Ascending aorta (tissue), 2 donors: ENCODE measurements around the gene PPP1R2C. TPM values are rescaled to one million over a fixed set of nuclear protein-coding genes. Genes with fewer than 3 reads are reported as not detected.

Experiments used
- DNase-seq, 2 donors: peaks; one replicate each; pipeline ENCODE4 v3.0.0-alpha.2; 2019; ENCODE audit warnings: low spot score in 2 of 2
- H3K27ac ChIP-seq, 2 donors: fragments of 200-600 bp; sonication (generic); one replicate each; pipeline ENCODE4 v1.5.1; 2016 to 2017; ENCODE audit warnings: mild to moderate bottlenecking in 1 of 2
- H3K27me3 ChIP-seq: fragments of 200-600 bp; sonication (generic); one replicate; pipeline ENCODE4 v1.5.1; 2017
- H3K36me3 ChIP-seq, 2 donors: fragments of 200-600 bp; sonication (generic); one replicate each; pipeline ENCODE4 v1.5.1; 2016
- H3K4me1 ChIP-seq, 2 donors: fragments of 200-600 bp; sonication (generic); one replicate each; pipeline ENCODE4 v1.5.1; 2016 to 2017; ENCODE audit warnings: mild to moderate bottlenecking in 1 of 2
- H3K4me3 ChIP-seq, 2 donors: fragments of 200-600 bp; sonication (generic); one replicate each; pipeline ENCODE4 v1.5.1; 2016 to 2017; ENCODE audit warnings: mild to moderate bottlenecking in 1 of 2
- H3K9me3 ChIP-seq, 2 donors: fragments of 200-600 bp; sonication (generic); one replicate each; pipeline ENCODE4 v1.5.1; 2016
- intact Hi-C: fragments of 100-400 bp; cut with DNase I; formaldehyde crosslinking; loops from one replicate; pipeline ENCODE4 v1.15.1; 2023
- total RNA-seq: library from RNA; depleted of rRNA; stranded (reverse); fragments of >200 nt; gene quantifications from one replicate; pipeline ENCODE4 v1.1.0, GENCODE V29; 2016
- TF ChIP-seq, protein P1 (sequence below), 3 experiments: fragments of 200-600 bp in 2 of 3; fragments of 450-650 bp in 1 of 3; sonication (generic) in 2 of 3; IDR thresholded peaks; one replicate each; pipeline ENCODE4 v1.5.1; 2016 to 2019; ENCODE audit warnings: antibody characterized with exemption in 3 of 3, mild to moderate bottlenecking in 1 of 3, moderate library complexity in 1 of 3

The PPP1R2C gene
- not detected for total RNA-seq

DNA sequence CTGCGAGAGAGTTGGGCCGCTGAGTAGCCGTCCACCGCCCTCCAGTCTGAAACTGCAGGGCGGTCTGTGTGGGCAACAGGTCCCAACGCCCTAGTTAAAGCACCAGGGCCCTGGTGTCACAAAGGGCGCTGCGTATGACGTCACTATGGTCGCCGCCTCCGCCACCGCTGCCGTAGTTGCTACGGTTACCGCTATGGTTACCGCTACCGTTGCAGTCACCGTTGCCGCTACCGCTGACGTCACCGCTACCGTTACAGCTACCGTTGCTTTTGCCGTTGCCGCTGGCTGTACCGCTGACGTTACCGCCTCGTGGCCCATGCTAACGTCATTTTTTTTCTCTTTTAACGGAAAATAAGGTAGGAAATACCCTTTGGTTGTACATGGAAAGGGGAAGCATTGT, at the start of gene PPP1R2C:
TSS of gene PPP1R2C (minus strand) at position 68 of the 400 bp plus-strand sequence. CDS start 84 bp downstream, outside the sequence.
- DNase-seq, result no peak
- Histone ChIP-seq H3K9me3 (no peaks in the 10 kb centered on the region), H3K27me3 (no peaks in the 10 kb centered on the region), H3K4me3 (no peak within 1 kb of the TSS), H3K4me1 (no peaks in the 10 kb centered on the region), H3K27ac (no peak within 1 kb of the TSS), H3K36me3 (no peaks in the 10 kb centered on the region)
- TF ChIP-seq, protein P1, sequence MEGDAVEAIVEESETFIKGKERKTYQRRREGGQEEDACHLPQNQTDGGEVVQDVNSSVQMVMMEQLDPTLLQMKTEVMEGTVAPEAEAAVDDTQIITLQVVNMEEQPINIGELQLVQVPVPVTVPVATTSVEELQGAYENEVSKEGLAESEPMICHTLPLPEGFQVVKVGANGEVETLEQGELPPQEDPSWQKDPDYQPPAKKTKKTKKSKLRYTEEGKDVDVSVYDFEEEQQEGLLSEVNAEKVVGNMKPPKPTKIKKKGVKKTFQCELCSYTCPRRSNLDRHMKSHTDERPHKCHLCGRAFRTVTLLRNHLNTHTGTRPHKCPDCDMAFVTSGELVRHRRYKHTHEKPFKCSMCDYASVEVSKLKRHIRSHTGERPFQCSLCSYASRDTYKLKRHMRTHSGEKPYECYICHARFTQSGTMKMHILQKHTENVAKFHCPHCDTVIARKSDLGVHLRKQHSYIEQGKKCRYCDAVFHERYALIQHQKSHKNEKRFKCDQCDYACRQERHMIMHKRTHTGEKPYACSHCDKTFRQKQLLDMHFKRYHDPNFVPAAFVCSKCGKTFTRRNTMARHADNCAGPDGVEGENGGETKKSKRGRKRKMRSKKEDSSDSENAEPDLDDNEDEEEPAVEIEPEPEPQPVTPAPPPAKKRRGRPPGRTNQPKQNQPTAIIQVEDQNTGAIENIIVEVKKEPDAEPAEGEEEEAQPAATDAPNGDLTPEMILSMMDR (IDR thresholded peaks at IDR 0.05), result no peak
- intact Hi-C loops, result no loop called here

DNA sequence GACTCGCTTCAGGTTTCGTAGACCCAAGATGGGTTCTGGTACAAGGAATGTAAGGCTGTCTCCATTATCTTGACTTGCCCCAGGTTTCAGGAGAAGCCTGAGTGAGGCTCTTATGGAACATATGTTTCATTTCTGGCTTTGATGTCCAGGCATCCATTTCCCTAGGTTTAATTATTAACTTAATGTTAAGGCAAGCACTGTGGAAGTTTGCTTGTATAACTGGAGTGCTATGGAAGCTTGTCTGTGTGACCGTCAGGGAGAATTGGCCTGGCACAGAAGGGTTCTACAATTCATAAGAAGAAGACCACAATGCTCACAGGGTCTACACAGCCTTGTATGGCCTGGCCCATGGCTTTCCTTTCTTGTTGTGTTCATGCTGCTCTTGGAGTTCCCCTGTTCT, 47.2 kb upstream of the PPP1R2C start:
- H3K9me3 ChIP-seq, result no peaks in the 10 kb centered on the region
- no peaks in the 10 kb centered on the region for H3K4me1 ChIP-seq
- no peaks in the 10 kb centered on the region for H3K27me3 ChIP-seq
- no peak for DNase-seq
- H3K27ac ChIP-seq, result no peak overlapping the region
- H3K4me3 ChIP-seq, result no peak overlapping the region
- H3K36me3 ChIP-seq, result no peaks in the 10 kb centered on the region
- TF ChIP-seq, protein P1 (IDR thresholded peaks at IDR 0.05), result no peak
- intact Hi-C loops, result no loop called here

DNA sequence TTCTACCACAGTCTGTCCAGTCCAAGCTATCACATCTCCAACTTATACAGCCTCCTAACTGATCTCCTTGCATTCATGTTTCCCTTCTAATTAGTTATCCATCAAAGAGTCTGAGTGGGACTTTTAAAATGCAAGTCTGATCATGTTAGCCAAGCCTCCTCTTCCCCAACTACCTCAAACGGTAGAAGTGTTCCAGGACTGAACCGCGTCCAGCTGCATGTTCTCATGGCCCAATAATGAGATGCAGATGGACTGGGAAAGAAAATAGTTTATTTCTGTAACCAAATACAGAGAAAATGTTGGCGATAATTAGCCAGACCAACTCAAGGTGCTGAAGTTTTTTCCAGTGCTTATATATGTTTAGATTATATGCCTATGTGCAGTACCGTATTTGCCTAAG, 46.6 kb upstream of the PPP1R2C start:
- DNase-seq, result no peak
- intact Hi-C loops, result no loop called here

DNA sequence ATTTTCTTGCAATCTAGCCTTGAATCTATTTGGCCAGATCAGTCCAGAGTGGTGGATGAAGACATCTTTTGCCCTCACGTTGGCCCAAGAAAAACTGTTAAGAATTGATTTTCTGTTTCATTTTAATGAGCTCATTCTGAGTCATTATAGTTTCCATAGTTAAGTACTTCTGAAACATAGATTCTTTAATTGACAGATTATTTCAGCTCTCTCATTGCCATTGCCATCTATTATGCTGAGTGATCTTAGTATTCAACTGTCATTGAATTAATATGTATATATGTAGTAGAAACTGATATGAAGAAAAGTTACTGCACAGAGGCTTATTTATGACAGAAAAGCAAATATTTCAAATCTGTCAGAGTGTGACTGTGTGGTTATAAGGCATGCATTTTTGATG, 45.5 kb upstream of the PPP1R2C start:
- H3K27ac ChIP-seq, result no peak overlapping the region
- TF ChIP-seq, protein P1 (IDR thresholded peaks at IDR 0.05), result no peak
- H3K27me3 ChIP-seq, result no peaks in the 10 kb centered on the region
- no peaks in the 10 kb centered on the region for H3K36me3 ChIP-seq
- no peaks in the 10 kb centered on the region for H3K4me1 ChIP-seq
- peaks cover 0 to 3% of the 10 kb centered on the region in 2 donors for H3K9me3 ChIP-seq
- intact Hi-C loops, result no loop called here
- H3K4me3 ChIP-seq, result no peak overlapping the region
- no peak for DNase-seq

More for the DNA sequence above, 46.6 kb upstream of the PPP1R2C start:
- Histone ChIP-seq H3K9me3 (no peaks in the 10 kb centered on the region), H3K27ac (no peak overlapping the region), H3K27me3 (no peaks in the 10 kb centered on the region), H3K36me3 (no peaks in the 10 kb centered on the region), H3K4me3 (no peak overlapping the region), H3K4me1 (no peaks in the 10 kb centered on the region)
- TF ChIP-seq, protein P1 (IDR thresholded peaks at IDR 0.05), result no peak

DNA sequence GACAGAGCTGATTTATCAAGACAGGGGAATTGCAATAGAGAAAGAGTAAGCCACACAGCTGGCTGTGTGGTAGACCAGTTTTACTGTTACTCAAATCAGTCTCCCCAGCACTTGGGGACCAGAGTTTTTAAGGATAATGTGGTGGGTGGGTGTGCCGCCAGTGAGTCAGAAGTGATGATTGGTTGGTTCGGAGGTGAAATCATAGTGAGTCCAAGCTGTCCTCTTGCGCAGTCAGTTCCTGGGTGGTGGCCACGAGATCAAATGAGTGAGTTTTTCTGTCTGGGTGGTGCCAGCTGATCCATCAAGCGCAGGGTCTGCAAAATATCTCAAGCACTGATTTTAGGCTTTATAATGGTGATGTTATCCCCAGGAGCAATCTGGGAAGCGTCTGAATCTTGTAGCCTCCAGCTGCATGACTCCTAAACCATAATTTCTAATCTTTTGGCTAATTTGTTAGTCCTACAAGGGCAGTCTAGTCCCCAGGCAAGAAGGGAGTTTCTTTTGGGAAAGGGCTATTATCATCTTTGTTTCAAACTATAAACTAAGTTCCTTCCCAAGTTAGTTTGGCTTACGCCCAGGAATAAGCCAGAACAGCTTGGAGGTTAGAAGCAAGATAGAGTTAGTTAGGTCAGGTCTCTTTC, 44.0 kb upstream of the PPP1R2C start:
- no peaks in the 10 kb centered on the region for H3K4me1 ChIP-seq
- TF ChIP-seq, protein P1 (IDR thresholded peaks at IDR 0.05), result no peak
- H3K27ac ChIP-seq, result no peak overlapping the region
- H3K36me3 ChIP-seq, result no peaks in the 10 kb centered on the region
- no peak for DNase-seq
- no peak overlapping the region for H3K4me3 ChIP-seq
- H3K9me3 ChIP-seq, result peaks cover 0 to 6% of the 10 kb centered on the region in 2 donors
- no peaks in the 10 kb centered on the region for H3K27me3 ChIP-seq
- intact Hi-C loops, result no loop called here
